Esophagus muscularis mucosa (tissue), 3 donors: ENCODE data around the gene ACTN4.

Source experiments
- CTCF ChIP-seq, 3 experiments: fragments of 200-600 bp in 2 of 3; fragments of 450-650 bp in 1 of 3; sonication (generic) in 2 of 3; IDR thresholded peaks; one replicate each; pipeline ENCODE4 v1.5.1; 2017 to 2019; ENCODE audit warnings: antibody characterized with exemption in 3 of 3, mild to moderate bottlenecking in 2 of 3, moderate library complexity in 1 of 3
- POLR2A ChIP-seq: fragments of 450-650 bp; IDR thresholded peaks from one replicate; pipeline ENCODE4 v1.6.1; 2017; ENCODE audit warnings: antibody characterized with exemption, moderate library complexity, mild to moderate bottlenecking, low read depth

- TF ChIP-seq CTCF (IDR thresholded peaks at IDR 0.05), result no peak
- TF ChIP-seq POLR2A, result no peak
Measured at GRCh38 chr19:38726761-38727301, 79.4 kb downstream of the ACTN4 start.
